Testis (tissue), 3 donors: ENCODE results near the gene CHRM4. TPM values are rescaled to one million over a fixed set of nuclear protein-coding genes. Genes with fewer than 3 reads are reported as not detected.

Experiments
- DNase-seq: peaks from one replicate; pipeline ENCODE4 v3.0.0-alpha.2; 2019
- H3K27ac ChIP-seq, 2 donors: fragments of 200-600 bp; sonication (generic); one replicate each; pipeline ENCODE4 v1.5.1; 2019
- H3K27me3 ChIP-seq: fragments of 200-600 bp; sonication (generic); one replicate; pipeline ENCODE4 v1.5.1; 2019
- H3K36me3 ChIP-seq: fragments of 200-600 bp; sonication (generic); one replicate; pipeline ENCODE4 v1.5.1; 2017; ENCODE audit warnings: low read depth; ENCODE audit errors: missing control alignments
- H3K4me1 ChIP-seq: fragments of 200-600 bp; sonication (generic); one replicate; pipeline ENCODE4 v1.5.1; 2019
- H3K4me3 ChIP-seq, 2 donors: fragments of 200-600 bp; sonication (generic); one replicate each; pipeline ENCODE4 v1.5.1; 2017 to 2019
- H3K9me3 ChIP-seq: fragments of 200-600 bp; sonication (generic); one replicate; pipeline ENCODE4 v1.5.1; 2017
- POLR2A ChIP-seq: fragments of 450-650 bp; IDR thresholded peaks from one replicate; pipeline ENCODE4 v1.6.1; 2017; ENCODE audit warnings: antibody characterized with exemption, mild to moderate bottlenecking, moderate library complexity
- WGBS, 2 donors: methylation state at CpG; one replicate each; pipeline ENCODE4 v1.1.5; 2018; 5-methylcytosine and 5-hydroxymethylcytosine counted together
- intact Hi-C: fragments of 100-400 bp; cut with DNase I; formaldehyde crosslinking; loops from one replicate; pipeline ENCODE4 v1.15.1; 2023; ENCODE audit warnings: low total_unique reads
- polyA plus RNA-seq: library from polyadenylated mRNA; stranded (reverse); fragments of 350-450 nt; fragmentation: Illumina TruSeq; extraction: RNeasy Lipid Tissue Mini Kit (QIAGEN cat#74804); gene quantifications from one replicate; pipeline ENCODE4 v1.2.3, GENCODE V29; 2014; ENCODE audit warnings: low read depth, low replicate concordance; ENCODE audit not compliant: insufficient read depth
- total RNA-seq, 2 donors: library from RNA; depleted of rRNA; stranded (reverse); fragments of >200 nt; gene quantifications; one replicate each; pipeline ENCODE4 v1.2.3, GENCODE V29; 2016
- TF ChIP-seq, protein P1 (sequence below), 3 experiments: fragments of 450-650 bp in 2 of 3; fragments of 200-600 bp in 1 of 3; sonication (generic) in 1 of 3; IDR thresholded peaks; one replicate each; pipeline ENCODE4 v1.5.1; 2016 to 2019; ENCODE audit warnings: antibody characterized with exemption in 3 of 3, mild to moderate bottlenecking in 2 of 3, moderate library complexity in 1 of 3

The CHRM4 gene
- total and polyA plus RNA-seq, 3 donors from 2014 or later = 7.2 to 19.5 (median 13.5) TPM

GRCh38 chr11:46390331-46391171, 1.0 kb downstream of the CHRM4 start:
- peaks cover 27% of the 10 kb centered on the region for H3K4me1 ChIP-seq
- H3K36me3 ChIP-seq = no peaks in the 10 kb centered on the region
- no peak overlapping the region for H3K27ac ChIP-seq
- H3K9me3 ChIP-seq = no peaks in the 10 kb centered on the region
- no peak overlapping the region for H3K4me3 ChIP-seq
- H3K27me3 ChIP-seq = no peaks in the 10 kb centered on the region
- WGBS, 2 donors = 5 to 6% methylated on average over 27 to 48 of the region's 49 CpGs
- no peak for TF ChIP-seq POLR2A
- TF ChIP-seq, protein P1, sequence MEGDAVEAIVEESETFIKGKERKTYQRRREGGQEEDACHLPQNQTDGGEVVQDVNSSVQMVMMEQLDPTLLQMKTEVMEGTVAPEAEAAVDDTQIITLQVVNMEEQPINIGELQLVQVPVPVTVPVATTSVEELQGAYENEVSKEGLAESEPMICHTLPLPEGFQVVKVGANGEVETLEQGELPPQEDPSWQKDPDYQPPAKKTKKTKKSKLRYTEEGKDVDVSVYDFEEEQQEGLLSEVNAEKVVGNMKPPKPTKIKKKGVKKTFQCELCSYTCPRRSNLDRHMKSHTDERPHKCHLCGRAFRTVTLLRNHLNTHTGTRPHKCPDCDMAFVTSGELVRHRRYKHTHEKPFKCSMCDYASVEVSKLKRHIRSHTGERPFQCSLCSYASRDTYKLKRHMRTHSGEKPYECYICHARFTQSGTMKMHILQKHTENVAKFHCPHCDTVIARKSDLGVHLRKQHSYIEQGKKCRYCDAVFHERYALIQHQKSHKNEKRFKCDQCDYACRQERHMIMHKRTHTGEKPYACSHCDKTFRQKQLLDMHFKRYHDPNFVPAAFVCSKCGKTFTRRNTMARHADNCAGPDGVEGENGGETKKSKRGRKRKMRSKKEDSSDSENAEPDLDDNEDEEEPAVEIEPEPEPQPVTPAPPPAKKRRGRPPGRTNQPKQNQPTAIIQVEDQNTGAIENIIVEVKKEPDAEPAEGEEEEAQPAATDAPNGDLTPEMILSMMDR (IDR thresholded peaks at IDR 0.05) = no peak
- no peak for DNase-seq
- intact Hi-C loops = loop anchor here (10.0 kb wide), 1 partner anchor 134 kb away; no protein-coding TSS in a partner anchor

DNA sequence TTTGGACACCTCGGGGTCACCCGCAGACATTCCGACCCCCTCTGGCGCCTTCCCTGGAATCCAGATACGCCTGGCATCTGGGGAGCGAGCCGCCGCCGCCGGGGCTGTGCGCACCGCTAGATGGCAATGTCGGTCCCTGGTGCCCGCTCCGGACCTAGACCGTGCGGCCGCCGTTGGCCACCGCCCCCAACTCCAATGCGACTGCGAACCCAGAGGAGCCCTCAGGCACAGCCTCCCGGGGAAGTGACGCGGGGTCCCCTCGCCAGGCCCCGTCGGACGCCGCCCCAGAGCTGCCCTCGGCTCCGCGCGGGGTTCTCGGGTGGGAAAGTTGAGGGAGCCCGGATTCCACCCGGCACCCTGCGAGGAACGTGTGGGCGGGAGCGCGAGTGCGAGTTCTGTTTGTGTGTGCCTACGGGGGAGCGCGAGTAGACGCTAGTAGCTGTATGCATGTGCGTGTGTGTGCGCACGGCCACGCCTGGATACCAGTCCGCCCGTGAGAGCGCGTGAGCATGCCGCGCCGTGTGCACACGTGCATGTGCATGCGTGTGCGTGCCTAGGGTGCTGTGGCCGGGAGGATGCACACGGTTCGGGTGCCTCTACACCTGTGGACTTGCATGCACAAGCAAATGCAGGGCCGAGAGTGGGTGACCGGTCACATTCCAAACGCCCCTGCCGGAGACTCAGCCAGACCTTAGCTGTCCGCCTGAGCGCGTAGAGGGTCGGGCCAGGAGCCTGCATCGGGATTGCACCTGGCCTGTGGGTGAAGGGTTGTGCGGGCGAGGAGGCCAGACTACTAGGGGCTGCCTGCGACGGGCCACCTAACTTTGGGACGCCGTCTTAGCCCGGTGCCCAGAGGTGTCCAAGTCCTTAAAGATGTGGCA, 1.9 kb downstream of the CHRM4 start:
- H3K4me3 ChIP-seq = peak overlapping the region in 1 of 2 donors; percentile 23
- peaks cover 27% of the 10 kb centered on the region for H3K4me1 ChIP-seq
- H3K27me3 ChIP-seq = no peaks in the 10 kb centered on the region
- H3K27ac ChIP-seq = no peak overlapping the region
- TF ChIP-seq POLR2A = no peak
- TF ChIP-seq, protein P1 (IDR thresholded peaks at IDR 0.05) = peak; percentile 63 to 82 (median 76)
- no peaks in the 10 kb centered on the region for H3K9me3 ChIP-seq
- 0 to 2% methylated on average over 5 to 67 of the region's 80 CpGs for WGBS, 2 donors
- peak; percentile 80 for DNase-seq
- no peaks in the 10 kb centered on the region for H3K36me3 ChIP-seq
- intact Hi-C loops = loop anchor here (10.0 kb wide), 1 partner anchor 135 kb away; no protein-coding TSS in a partner anchor

- intact Hi-C loops = no loop called here
- Histone ChIP-seq H3K9me3 (no peaks in the 10 kb centered on the region), H3K36me3 (no peaks in the 10 kb centered on the region), H3K4me1 (peaks cover 27% of the 10 kb centered on the region), H3K4me3 (peak overlapping the region in 1 of 2 donors; percentile 23), H3K27me3 (no peaks in the 10 kb centered on the region), H3K27ac (no peak overlapping the region)
- 7 to 18% methylated on average over 6 to 21 of the region's 21 CpGs for WGBS, 2 donors
- TF ChIP-seq POLR2A = no peak
- TF ChIP-seq, protein P1 (IDR thresholded peaks at IDR 0.05) = no peak
- DNase-seq = no peak
These were observed 2.7 kb downstream of the CHRM4 start for GRCh38 chr11:46388619-46389449.

- WGBS, 2 donors = 47 to 64% methylated on average over 7 to 24 of the region's 24 CpGs
- no peaks in the 10 kb centered on the region for H3K36me3 ChIP-seq
- H3K4me3 ChIP-seq = no peak overlapping the region
- no peak overlapping the region for H3K27ac ChIP-seq
- no peak for DNase-seq
- peaks cover 24% of the 10 kb centered on the region for H3K4me1 ChIP-seq
- H3K27me3 ChIP-seq = no peaks in the 10 kb centered on the region
- intact Hi-C loops = no loop called here
- TF ChIP-seq POLR2A = no peak
- TF ChIP-seq, protein P1 (IDR thresholded peaks at IDR 0.05) = no peak
- no peaks in the 10 kb centered on the region for H3K9me3 ChIP-seq
These were observed 3.5 kb downstream of the CHRM4 start for GRCh38 chr11:46387919-46388618.
